Stimulated activated CD8-positive, alpha-beta memory T cell treated with anti-CD3 and anti-CD28 coated beads, Interleukin-15, amount 100 ng/mL, for 24 hours (primary cell): ENCODE results near the gene STIM1.

Experiments used
- DNase-seq: peaks from one replicate; pipeline ENCODE4 v3.0.0-alpha.2; 2020; ENCODE audit warnings: low read depth

Gene STIM1

GRCh38 chr11:3952715-3953114 is 97.3 kb downstream of the STIM1 start:
- no peak for DNase-seq

- no peak for DNase-seq
These were observed 97.9 kb downstream of the STIM1 start for GRCh38 chr11:3953327-3953726.

- no peak for DNase-seq
These were observed 99.2 kb downstream of the STIM1 start for GRCh38 chr11:3954448-3955298.

- no peak for DNase-seq
These were observed 99.8 kb downstream of the STIM1 start for GRCh38 chr11:3955299-3955665.

- DNase-seq = no peak
These were observed 100.6 kb downstream of the STIM1 start for GRCh38 chr11:3956038-3956437.

- no peak for DNase-seq
These were observed 101.3 kb downstream of the STIM1 start for GRCh38 chr11:3956748-3957147.

- DNase-seq = no peak
These were observed 102.0 kb downstream of the STIM1 start for GRCh38 chr11:3957437-3957836.

GRCh38 chr11:3958281-3958680 is 102.8 kb downstream of the STIM1 start:
- no peak for DNase-seq

GRCh38 chr11:3959015-3959902 is 103.8 kb downstream of the STIM1 start:
- no peak for DNase-seq

GRCh38 chr11:3959903-3960265 is 104.4 kb downstream of the STIM1 start:
- no peak for DNase-seq

- no peak for DNase-seq
These were observed 107.0 kb downstream of the STIM1 start for GRCh38 chr11:3962406-3962840.

GRCh38 chr11:3964056-3964455 is 108.6 kb downstream of the STIM1 start:
- no peak for DNase-seq

- no peak for DNase-seq
These were observed 109.6 kb downstream of the STIM1 start for GRCh38 chr11:3964935-3965604.

- no peak for DNase-seq
These were observed 112.2 kb downstream of the STIM1 start for GRCh38 chr11:3967695-3968094.

GRCh38 chr11:3969200-3969599 is 113.7 kb downstream of the STIM1 start:
- DNase-seq = no peak

GRCh38 chr11:3969613-3970012 is 114.1 kb downstream of the STIM1 start:
- DNase-seq = no peak

- DNase-seq = no peak
These were observed 114.6 kb downstream of the STIM1 start for GRCh38 chr11:3970108-3970507.

GRCh38 chr11:3971756-3972404 is 116.4 kb downstream of the STIM1 start:
- DNase-seq = no peak

- no peak for DNase-seq
These were observed 117.0 kb downstream of the STIM1 start for GRCh38 chr11:3972431-3972830.

GRCh38 chr11:3977078-3977477 is 121.6 kb downstream of the STIM1 start:
- DNase-seq = no peak

GRCh38 chr11:3981084-3981633 is 125.7 kb downstream of the STIM1 start:
- no peak for DNase-seq

GRCh38 chr11:3982431-3982830 is 127.0 kb downstream of the STIM1 start:
- DNase-seq = no peak
